GM21529 (cell line): Measurements from ENCODE around the gene IL10RB.
"Not testable (repeated sequence)": the region's sequence is repeated elsewhere in the genome, so short reads cannot be mapped to it uniquely, and the experiment has no call there.

Experiments
- ATAC-seq: cut with Tn5 transposase; IDR thresholded peaks from one replicate; pipeline ENCODE4 v1.9.1; 2021; ENCODE audit not compliant: unreplicated experiment

IL10RB gene

GRCh38 chr21:33240404-33240803, 25.8 kb upstream of the IL10RB start:
- no peak for ATAC-seq

- ATAC-seq = no peak
Measured at GRCh38 chr21:33241846-33242245, 24.3 kb upstream of the IL10RB start.

- not testable (repeated sequence) for ATAC-seq
Measured at GRCh38 chr21:33242846-33243245, 23.3 kb upstream of the IL10RB start.

- ATAC-seq = no peak
Measured at GRCh38 chr21:33244082-33244778, 21.9 kb upstream of the IL10RB start.

GRCh38 chr21:33244779-33245105, 21.4 kb upstream of the IL10RB start:
- ATAC-seq = no peak

GRCh38 chr21:33245289-33245918, 20.8 kb upstream of the IL10RB start:
- ATAC-seq = no peak

GRCh38 chr21:33246506-33246905, 19.7 kb upstream of the IL10RB start:
- no peak for ATAC-seq

- no peak for ATAC-seq
Measured at GRCh38 chr21:33246963-33247362, 19.2 kb upstream of the IL10RB start.

GRCh38 chr21:33247599-33247998, 18.6 kb upstream of the IL10RB start:
- ATAC-seq = no peak

GRCh38 chr21:33249331-33250002, 16.7 kb upstream of the IL10RB start:
- no peak for ATAC-seq

GRCh38 chr21:33251119-33251518, 15.0 kb upstream of the IL10RB start:
- ATAC-seq = no peak

- ATAC-seq = not testable (repeated sequence)
Measured at GRCh38 chr21:33253382-33253781, 12.8 kb upstream of the IL10RB start.

GRCh38 chr21:33254766-33255165, 11.4 kb upstream of the IL10RB start:
- ATAC-seq = no peak

GRCh38 chr21:33255404-33255803, 10.8 kb upstream of the IL10RB start:
- no peak for ATAC-seq

GRCh38 chr21:33256019-33256418, 10.1 kb upstream of the IL10RB start:
- no peak for ATAC-seq

- no peak for ATAC-seq
Measured at GRCh38 chr21:33257094-33257803, 8.9 kb upstream of the IL10RB start.

- no peak for ATAC-seq
Measured at GRCh38 chr21:33258475-33258874, 7.7 kb upstream of the IL10RB start.

- no peak for ATAC-seq
Measured at GRCh38 chr21:33259428-33259827, 6.7 kb upstream of the IL10RB start.

GRCh38 chr21:33259995-33260394, 6.2 kb upstream of the IL10RB start:
- no peak for ATAC-seq

- ATAC-seq = no peak
Measured at GRCh38 chr21:33261635-33262034, 4.5 kb upstream of the IL10RB start.

- ATAC-seq = no peak
Measured at GRCh38 chr21:33262921-33263320, 3.2 kb upstream of the IL10RB start.

- ATAC-seq = no peak
Measured at GRCh38 chr21:33264561-33264960, 1.6 kb upstream of the IL10RB start.
